ENCODE results near the gene TMPRSS9.

Gene TMPRSS9

DNA sequence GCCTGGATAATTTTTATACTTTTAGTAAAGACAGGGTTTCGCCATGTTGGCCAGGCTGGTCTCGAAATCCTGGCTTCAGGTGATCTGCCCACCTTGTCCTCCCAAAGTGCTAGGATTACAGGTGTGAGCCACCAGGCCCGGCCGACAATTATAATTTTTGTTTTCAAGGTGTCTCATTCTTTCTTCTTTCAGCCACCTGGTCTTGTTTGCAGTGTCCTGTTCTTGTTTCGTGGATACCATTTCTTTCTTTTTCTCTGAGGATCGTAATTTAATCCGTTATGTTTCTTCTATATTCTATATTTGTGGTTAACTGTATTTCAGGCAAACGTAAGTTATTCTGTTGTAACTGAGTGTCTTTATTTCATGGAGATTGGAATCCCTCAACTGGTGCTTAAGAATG lies 51.6 kb downstream of the TMPRSS9 start:
- Histone ChIP-seq H3K27ac (no peak overlapping the region), H3K36me3 (ENCODE audit: control insufficient read depth, insufficient read depth, low read length) (no peaks in the 10 kb centered on the region), H3K9ac (no peak overlapping the region), H2AFZ (no peak overlapping the region), H3K4me3 (ENCODE audit: low read depth, low read length) (no peak overlapping the region), H3K4me2 (ENCODE audit: low read length) (no peak overlapping the region), H3K4me1 (no peaks in the 10 kb centered on the region), H3K9me3 (ENCODE audit: control insufficient read depth, low read length) (no peaks in the 10 kb centered on the region), H3K27me3 (ENCODE audit: control insufficient read depth, insufficient read depth, low read length) (no peaks in the 10 kb centered on the region), H3K79me2 (no peaks in the 10 kb centered on the region)
- TF ChIP-seq CTCF (IDR thresholded peaks at IDR 0.05): no peak

DNA sequence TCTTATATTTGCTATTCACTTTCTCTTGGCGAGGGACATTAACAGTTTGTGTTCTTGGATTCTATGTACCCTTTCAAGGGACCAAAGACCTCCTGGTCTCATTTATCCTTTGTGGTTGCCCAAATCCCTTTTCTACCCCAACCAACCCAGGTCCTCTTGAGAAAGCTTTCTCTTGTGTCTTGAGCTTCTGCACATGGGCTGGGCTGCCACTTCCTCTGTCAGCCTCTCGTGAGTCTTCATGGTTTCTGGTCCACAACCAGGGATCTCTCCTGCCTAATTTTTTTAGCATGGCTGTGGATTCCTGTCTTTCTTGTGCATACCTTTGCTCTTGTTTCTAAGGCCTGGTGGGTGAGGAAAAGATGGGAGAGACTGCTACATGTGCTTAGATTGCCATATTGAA lies 52.4 kb downstream of the TMPRSS9 start:
- Histone ChIP-seq H3K9me3 (ENCODE audit: control insufficient read depth, low read length) (no peaks in the 10 kb centered on the region), H3K4me1 (no peaks in the 10 kb centered on the region), H3K4me2 (ENCODE audit: low read length) (no peak overlapping the region), H3K79me2 (no peaks in the 10 kb centered on the region), H3K27me3 (ENCODE audit: control insufficient read depth, insufficient read depth, low read length) (no peaks in the 10 kb centered on the region), H3K36me3 (ENCODE audit: control insufficient read depth, insufficient read depth, low read length) (no peaks in the 10 kb centered on the region), H3K9ac (no peak overlapping the region), H2AFZ (no peak overlapping the region), H3K4me3 (ENCODE audit: low read depth, low read length) (no peak overlapping the region), H3K27ac (no peak overlapping the region)
- no peak for TF ChIP-seq CTCF (IDR thresholded peaks at IDR 0.05)

- H3K27me3 ChIP-seq (ENCODE audit: control insufficient read depth, insufficient read depth, low read length): no peaks in the 10 kb centered on the region
- no peaks in the 10 kb centered on the region for H3K4me1 ChIP-seq
- no peak for TF ChIP-seq CTCF (IDR thresholded peaks at IDR 0.05)
- no peak overlapping the region for H3K4me3 ChIP-seq (ENCODE audit: low read depth, low read length)
- no peak overlapping the region for H3K9ac ChIP-seq
- no peak overlapping the region for H2AFZ ChIP-seq
- H3K9me3 ChIP-seq (ENCODE audit: control insufficient read depth, low read length): no peaks in the 10 kb centered on the region
- no peak overlapping the region for H3K4me2 ChIP-seq (ENCODE audit: low read length)
- H3K36me3 ChIP-seq (ENCODE audit: control insufficient read depth, insufficient read depth, low read length): no peaks in the 10 kb centered on the region
- no peak overlapping the region for H3K27ac ChIP-seq
- no peaks in the 10 kb centered on the region for H3K79me2 ChIP-seq
Observed at GRCh38 chr19:2413159-2413558, 53.1 kb downstream of the TMPRSS9 start.

- Histone ChIP-seq H3K4me1 (no peaks in the 10 kb centered on the region), H3K27me3 (ENCODE audit: control insufficient read depth, insufficient read depth, low read length) (no peaks in the 10 kb centered on the region), H3K36me3 (ENCODE audit: control insufficient read depth, insufficient read depth, low read length) (no peaks in the 10 kb centered on the region), H3K4me2 (ENCODE audit: low read length) (no peak overlapping the region), H2AFZ (no peak overlapping the region), H3K27ac (no peak overlapping the region), H3K9me3 (ENCODE audit: control insufficient read depth, low read length) (no peaks in the 10 kb centered on the region), H3K4me3 (ENCODE audit: low read depth, low read length) (no peak overlapping the region), H3K9ac (no peak overlapping the region), H3K79me2 (no peaks in the 10 kb centered on the region)
- no peak for TF ChIP-seq CTCF (IDR thresholded peaks at IDR 0.05)
Observed at GRCh38 chr19:2413629-2414028, 53.6 kb downstream of the TMPRSS9 start.

- Histone ChIP-seq H3K36me3 (ENCODE audit: control insufficient read depth, insufficient read depth, low read length) (no peaks in the 10 kb centered on the region), H3K9me3 (ENCODE audit: control insufficient read depth, low read length) (no peaks in the 10 kb centered on the region), H3K27me3 (ENCODE audit: control insufficient read depth, insufficient read depth, low read length) (no peaks in the 10 kb centered on the region), H3K9ac (no peak overlapping the region), H3K27ac (no peak overlapping the region), H2AFZ (no peak overlapping the region), H3K4me2 (ENCODE audit: low read length) (no peak overlapping the region), H3K4me1 (no peaks in the 10 kb centered on the region), H3K4me3 (ENCODE audit: low read depth, low read length) (no peak overlapping the region), H3K79me2 (no peaks in the 10 kb centered on the region)
- no peak for TF ChIP-seq CTCF (IDR thresholded peaks at IDR 0.05)
Observed at GRCh38 chr19:2415281-2415972, 55.4 kb downstream of the TMPRSS9 start.
